Hematopoietic multipotent progenitor cell (in vitro differentiated cells): ENCODE data around the gene GPR34. TPM values are rescaled to one million over a fixed set of nuclear protein-coding genes. Genes with fewer than 3 reads are reported as not detected.
"Not testable (repeated sequence)": the region's sequence is repeated elsewhere in the genome, so short reads cannot be mapped to it uniquely, and the experiment has no call there.

ENCODE experiments used
- DNase-seq, 3 donors: peaks; one replicate each; pipeline ENCODE4 v3.0.0-alpha.2; 2011 to 2015; ENCODE audit warnings: low read depth in 2 of 3, low spot score in 2 of 3
- total RNA-seq: library from RNA; depleted of rRNA; stranded (reverse); fragments of >200 nt; gene quantifications from one replicate; pipeline ENCODE4 v1.2.3, GENCODE V29; 2012

Gene GPR34
- total RNA-seq, 1 donor: under 0.01 TPM

DNA sequence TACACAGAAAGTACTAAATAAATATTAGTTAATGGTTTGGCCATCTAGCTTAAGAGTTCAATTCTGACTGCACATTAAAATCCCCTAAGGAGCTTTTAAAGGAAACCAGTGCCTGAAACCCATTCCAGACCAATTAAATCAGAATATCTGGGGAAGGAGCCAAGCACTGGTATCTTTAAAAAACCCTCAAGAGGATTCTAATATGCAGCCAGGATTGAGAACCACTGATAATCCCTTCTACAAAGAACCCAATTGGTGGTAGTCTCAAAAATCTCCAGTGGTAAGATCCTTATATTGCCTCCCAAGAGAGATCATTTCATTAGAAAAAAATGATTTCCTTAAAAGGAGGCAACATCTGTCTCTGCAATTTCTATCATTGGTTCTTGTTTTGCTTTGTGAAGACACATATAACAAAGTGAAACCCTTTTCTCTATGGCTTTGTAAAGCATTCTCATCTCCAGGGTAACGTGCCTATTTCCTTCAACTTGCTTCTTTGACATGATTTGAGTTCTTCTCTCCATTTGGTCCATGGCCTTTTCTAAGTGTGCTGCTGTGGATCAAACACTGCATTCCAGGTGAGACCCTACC lies 3.5 kb downstream of the GPR34 start:
- peak in 1 of 3 donors; percentile 28 for DNase-seq

DNA sequence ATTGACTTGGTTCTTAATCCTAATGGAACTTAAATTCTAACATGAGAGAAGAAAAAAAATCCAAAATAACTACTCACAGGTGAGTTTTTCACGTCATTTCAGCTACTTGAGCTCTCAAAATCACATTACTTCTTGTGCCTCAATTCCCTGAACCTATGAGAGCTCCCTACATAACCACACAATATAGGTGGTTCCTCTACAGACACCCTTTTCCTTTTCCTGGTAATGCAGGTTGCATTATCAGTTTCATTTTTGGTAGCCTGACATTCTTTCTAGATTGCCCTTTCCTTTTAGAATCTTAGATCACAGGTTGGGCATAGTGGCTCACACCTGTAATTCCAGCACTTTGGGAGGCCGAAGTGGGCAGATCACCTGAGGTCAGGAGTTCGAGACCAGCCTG lies 4.3 kb downstream of the GPR34 start:
- no peak for DNase-seq

DNA sequence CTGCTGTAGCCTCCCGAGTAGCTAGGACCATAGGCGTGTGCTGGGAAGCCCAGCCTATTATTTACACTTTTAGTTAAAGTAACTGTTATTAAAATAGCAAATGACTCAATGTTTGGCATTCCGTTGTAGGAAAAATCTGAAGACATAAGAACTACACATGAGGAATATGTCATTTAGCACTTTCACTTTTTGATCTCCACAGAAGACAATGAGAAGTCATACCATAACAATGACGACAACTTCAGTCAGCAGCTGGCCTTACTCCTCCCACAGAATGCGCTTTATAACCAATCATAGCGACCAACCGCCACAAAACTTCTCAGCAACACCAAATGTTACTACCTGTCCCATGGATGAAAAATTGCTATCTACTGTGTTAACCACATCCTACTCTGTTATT lies 6.7 kb downstream of the GPR34 start:
- no peak for DNase-seq

DNA sequence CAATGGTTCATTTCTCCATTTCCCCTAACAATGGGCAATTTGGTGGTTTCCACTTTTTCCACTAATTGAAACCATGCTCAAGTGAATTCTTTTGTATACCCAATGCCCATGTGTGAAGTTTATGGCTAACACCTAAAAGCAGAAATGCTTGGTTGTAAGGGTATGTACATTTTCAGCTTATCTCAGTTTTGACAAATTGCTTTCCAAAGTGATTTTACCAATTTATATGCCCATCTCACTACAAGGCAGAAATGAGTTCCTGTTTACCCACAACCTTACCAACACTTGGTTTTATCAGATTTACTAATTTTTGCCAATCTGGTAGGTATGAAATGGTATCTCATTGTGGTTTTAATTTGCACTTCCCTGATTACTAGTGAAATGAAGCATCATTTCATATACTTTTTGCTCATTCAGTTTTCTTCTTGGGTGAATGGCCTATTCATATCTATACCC lies 14.8 kb downstream of the GPR34 start:
- DNase-seq: no peak

DNA sequence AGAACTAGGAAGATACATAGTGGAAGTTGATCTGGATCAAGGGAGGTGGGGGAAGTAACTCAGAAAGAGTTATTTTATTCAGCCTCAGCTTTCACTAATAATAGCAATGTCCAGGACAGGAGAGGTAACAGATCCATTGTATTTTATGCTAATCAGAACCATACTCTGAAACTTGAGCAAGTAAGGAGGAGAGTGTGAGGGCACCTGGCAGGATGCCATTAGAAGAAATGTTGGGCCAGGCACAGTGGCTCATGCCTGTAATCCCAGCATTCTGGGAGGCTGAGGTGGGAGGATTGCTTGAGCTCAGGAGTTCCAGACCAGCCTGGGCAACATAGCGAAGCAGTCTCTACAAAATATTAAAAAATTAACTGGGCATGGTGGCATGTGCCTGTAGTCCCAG lies 16.3 kb downstream of the GPR34 start:
- DNase-seq: no peak

DNA sequence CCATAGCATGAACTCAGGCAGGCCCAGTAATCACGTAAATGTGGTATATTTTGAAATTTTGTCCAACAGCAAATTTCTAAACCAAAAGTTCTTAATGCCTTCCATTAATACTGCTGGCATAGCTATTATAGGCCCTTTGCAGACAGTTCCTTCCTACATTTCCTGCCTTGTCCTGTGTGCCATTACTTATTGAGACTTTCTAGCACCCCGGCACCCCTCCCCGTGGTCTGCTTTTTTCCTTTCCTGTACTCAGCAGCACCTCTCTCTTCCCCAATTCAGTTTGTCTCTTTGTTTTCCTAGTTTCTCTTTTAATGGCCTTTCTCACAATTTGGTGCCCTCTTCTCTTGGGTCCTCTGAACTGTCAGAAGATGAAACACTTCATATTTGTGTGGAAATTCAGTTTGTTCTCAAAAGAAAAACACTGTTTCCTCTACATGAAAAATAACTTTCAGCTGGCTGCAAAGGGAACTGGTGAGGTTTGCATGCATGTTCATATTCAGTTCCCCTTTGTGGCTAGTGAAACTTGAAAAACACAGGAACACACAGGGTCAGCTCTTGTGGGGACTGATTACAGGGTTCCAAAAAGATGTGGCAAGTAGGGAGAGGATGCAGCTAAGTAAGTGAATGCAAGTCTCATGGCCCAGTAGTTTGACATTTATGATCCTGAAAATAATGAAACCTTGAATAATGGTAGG lies 17.1 kb downstream of the GPR34 start:
- peak in 1 of 3 donors; percentile 66 for DNase-seq

DNA sequence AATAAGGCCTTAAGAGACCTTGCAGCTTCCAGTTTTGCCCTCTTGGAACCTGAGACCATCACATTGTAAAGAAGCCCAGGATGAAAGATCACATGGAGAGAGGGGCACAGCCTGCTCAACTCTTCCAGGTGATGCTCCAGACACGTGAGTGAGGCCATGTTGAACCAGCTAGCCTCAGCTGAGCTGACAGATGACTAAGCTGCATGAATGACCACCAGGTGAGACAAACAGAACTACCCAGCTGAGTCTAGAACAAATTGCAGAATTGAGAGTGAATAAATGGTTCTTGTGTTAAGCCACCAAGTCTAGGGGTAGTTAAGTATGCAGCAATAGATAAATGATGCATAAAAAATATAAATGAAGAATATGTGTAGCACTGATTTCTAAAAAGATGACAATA lies 18.4 kb downstream of the GPR34 start:
- no peak for DNase-seq

DNA sequence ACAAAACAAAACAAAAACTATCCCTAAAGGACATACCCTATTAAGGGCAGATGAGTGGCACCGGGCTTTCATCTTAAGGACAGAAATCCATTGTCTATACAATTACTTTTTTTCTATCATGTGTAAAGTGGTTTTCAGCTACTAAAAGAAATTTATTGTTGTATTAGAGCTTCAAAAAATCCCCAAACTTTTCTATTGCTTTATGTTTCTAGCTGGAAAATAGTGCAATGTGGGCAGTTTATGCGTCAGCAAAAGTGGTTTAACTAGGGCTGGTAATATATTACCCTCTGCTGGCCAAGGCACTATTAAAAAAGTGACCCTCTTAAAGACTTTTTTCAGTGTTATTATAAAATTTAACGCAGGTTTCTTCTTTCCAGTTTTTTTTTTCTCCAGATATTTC lies 19.7 kb downstream of the GPR34 start:
- no peak for DNase-seq

DNA sequence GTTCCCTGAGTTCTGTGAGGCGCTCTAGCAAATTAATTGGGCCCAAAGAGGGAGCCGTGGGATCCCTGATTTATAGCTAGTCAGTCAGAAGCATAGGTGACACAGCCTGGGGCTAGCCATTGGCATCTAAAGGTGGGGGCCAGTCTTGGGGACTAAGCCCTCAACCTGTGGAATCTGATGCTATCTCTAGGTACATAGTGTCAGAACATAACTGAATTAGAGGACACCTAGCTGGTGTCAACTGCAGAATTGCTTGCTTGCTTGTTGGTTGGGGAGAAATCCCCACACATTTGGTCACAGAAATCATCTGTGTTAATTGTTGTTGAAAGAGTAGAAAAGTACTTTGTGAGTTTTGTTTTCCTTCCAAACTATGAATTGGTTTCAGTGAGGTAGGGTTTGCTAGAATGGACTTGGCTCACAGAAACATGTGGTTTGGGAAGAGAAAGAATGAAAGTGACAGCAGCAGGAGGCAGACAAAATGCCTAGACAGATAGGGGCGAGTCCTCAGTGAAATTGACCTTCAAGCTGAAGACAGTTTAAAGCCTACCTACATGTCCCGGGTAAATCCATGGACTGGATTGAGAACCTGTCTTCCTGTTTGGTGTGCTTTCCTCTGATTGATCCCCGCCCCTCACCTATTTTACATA lies 22.4 kb downstream of the GPR34 start:
- no peak for DNase-seq

DNA sequence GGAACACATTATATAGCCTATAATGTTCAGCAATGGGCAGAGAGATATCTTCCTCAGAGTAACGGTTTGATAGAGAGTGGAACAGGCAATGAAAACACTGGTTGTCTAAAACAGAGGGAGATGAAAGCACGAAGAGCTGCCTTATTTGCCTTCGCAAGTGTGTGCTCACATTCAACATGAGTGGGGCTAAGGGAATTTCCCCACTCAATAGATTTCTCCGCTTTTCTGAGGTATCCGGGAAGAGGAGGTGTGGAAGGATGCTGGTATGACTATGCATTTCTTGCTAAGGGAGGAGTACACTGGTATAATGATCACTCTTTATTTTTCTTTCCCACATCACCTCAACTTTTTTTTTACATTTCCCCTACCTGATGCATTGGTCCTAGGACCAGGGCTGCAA lies 27.4 kb downstream of the GPR34 start:
- no peak for DNase-seq

DNA sequence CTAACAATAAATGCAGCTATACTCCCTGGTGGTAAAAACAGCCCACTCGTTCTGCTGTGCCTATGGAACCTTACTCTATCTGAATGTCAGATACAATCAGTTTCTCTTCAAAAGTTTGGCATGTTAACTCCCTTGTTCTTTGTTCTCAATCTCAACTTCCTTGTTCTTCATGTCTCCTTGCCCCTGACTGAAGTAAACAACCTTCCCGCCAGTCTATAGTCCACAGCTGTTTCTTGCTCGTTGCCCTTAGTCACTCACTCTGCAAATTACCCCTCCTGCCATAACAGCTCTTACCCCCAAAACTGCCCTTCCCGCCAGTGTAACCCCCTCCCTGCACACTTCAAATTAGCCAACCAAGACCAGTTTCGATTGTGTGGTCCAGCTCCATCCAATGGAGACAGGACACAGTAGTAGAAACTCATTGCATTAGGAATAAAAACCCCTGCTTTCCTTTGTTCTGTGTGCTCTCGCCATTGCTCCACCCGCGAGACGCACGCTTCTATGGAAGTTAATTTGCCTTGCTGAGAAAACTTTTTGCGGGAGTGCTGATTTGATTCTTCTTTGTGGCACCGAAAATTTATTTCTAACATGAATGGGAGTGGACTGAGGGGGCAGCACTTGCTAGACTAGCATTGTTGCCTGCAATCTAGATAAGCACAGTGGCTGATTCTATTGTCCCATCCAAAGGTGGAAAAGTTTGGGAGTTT lies 28.1 kb downstream of the GPR34 start:
- DNase-seq: no peak

DNA sequence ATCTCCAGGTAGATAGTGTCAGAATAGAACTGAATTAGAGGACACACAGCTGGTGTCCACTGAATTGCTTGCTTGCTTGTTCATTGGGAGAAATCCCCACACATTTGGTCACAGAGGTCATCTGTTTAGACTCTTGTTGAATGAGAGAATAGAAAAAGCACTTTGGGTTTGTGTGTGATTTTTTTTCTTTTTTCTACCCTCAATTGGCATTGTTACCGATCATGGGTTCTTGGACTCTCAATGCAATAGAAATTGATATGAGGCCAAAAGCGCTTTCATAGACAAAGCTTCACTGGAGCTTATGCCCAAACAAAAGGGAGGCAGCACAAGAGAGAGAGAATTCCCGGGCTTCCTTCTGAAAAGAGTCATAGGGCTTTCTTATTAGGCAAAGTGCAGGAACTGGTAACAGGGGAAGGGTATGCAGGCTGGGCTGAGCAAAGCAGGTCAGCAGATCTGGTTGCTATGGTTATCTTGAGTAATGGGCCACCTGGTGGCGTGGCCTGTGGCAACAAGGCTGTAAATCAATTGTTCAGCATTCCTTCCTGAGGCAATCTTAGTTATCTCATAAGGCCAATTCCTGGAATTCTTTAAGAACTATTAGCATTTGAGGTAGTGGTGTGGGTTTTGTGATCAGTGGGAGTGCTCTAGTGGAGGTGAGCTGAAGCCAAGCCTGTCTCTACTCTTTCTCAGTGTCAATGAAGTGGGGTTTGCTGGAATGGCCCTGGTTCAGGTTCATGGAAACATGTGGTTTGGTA lies 29.9 kb downstream of the GPR34 start:
- DNase-seq: no peak

DNA sequence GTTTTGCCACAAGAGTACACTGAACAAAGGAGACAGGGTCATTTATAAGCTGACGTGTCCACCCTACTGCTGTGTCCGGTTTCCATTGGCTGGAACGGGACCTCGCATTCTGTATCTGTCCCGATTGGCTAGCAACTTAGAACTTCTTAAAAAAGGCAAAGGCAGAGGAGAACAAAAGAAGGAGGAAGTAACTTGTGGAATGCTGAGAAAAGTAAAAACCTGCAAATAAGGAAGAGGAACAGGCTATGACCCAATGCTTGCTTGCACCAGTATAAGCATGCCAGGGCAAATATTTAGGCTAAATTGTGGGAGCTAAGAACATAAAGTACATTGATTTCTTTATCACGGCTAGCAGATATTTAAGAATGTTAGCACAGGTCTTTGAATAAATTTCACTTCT lies 30.8 kb downstream of the GPR34 start:
- DNase-seq: not testable (repeated sequence)

DNA sequence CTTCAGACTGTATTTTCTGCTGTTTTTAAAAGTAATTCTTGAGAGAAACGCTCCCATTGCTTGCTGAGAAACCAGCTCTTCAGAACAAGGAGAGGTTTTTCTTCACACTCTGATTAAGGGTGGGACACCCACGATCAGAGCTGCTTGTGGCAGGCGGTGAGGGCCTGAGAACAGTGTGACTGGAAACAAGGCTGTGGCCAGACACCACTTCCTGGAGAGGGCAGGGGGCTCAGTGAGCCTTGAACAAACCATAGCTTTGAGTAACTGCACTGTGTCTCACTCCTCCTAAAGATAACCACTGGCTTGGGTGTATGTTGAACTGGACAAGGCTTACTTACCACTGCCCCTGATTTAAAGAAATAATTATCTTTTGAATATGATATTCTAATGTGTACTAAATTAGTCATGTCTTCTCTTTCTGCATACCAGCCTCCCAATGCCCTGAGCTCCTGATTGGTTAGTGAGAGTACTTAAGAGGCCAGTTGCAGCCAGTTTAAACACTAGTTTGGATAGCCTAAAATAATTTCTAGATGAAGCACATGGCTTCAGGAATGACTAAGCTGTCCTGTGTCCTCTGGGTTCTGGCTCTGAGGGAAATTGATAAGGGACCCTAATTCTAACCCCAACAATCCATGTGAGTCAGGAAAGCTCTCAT lies 31.5 kb downstream of the GPR34 start:
- no peak for DNase-seq

DNA sequence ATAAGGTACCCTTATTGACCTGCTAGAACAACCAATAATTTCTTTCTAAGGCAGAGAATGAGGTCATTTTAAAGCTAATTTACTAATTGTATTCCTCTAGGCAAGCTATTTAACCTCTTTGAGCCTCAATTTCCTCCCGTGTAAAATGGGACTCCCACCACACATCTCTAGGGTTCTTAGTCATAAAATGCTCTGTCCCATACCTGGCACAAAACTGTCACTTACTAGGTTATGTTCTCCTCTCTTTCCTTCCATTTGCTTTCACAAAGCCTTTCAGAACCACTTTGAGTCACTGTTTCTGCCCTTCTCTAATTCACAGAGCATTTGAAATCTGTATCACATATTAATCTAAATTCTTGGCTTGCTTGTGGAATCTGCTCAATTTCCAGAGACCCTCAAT lies 32.8 kb downstream of the GPR34 start:
- no peak for DNase-seq

DNA sequence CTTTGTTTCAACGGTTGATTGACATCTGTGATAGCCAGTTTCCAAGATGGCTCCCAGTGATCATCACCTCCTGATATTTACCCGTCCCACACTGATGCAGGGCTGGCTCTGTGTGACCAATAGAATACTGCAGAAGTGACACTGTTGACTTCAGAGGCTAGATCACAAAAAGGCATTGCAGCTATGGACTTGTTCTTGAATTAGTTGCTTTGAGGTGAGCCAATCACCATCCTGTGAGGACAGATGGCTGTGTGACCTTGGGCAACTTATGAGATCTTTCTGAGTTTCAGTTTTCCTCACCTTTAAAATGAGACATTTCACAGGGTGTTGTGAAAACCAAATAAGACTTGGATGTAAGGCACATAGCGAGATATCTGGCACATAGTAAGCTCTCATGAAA lies 33.4 kb downstream of the GPR34 start:
- DNase-seq: no peak

DNA sequence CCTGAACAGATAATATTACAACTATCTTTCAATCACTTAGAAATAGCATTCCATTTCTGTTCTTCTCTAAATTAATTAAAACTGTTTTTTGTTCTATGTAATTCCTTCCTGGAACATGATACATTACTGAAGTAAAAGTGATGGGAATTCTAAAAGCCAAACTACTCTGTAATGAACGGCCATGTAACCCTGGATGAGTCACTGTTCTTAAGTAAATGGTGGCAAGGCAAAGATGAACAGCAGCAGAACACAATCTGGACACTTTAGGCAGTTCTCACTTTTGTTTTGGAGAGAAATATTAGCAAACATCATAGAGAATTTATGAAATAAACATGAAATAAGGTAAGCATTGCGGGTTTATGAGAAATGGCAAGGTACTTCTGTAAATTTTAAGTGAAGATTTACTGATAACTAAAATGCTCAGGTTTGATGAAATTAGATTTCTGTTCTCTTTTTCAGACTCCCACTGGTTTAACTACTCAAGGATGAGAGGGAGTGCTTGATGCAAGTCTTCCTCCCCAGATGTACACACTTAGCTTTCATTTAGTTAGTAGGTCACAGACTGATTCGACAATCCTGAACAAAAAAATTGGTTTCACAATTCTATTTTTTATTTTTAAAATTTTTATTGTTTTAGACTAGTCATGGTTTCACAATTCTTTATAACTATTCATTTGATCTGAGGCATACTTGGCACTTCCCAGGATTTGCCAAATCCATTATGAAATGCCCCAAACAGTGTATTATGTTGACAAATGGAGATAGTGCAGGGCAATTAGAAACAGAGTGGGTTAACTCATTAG lies 34.2 kb downstream of the GPR34 start:
- no peak for DNase-seq

DNA sequence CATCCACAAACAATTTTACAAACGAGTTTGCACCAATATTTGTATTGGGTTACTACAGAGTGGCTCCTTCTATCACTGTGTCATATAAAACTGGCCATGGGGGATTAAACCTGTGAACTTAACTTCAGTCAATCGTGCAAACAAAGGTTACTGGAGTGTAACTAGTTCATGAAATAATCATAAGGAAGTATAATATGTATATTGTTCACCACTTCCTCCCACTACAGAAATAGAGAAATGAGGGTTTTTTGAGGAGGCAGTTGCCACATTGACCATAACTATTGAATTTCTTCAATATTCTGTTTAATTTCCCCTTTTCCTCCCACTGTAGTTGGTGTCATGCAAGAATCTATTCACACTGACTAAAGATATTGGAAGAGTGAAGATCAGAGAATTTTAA lies 35.1 kb downstream of the GPR34 start, which contains the start of gene GPR82:
Gene GPR82, plus strand, starts transcription at position 356 of the 400 bp plus-strand sequence. CDS start 2,846 bp downstream, outside the sequence.
- DNase-seq: peak in 1 of 3 donors; percentile 10

DNA sequence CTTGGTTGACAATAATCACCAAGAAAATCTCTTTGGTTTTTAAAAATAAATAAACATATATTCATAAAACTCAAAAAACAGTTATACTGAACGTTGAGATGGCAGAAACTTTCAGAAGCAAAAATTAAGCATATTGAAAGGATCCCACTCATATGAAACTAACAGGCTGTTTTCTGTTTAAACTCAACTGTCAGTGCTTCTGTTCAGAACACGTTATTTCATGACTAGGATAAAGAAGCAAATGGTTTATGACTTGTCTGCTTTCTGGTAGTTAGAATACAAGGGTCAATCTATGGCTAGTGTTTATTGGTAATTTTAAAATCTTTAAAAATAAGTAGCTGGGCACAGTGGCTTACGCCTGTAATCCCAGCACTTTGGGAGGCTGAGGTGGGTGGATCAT lies 39.4 kb downstream of the GPR34 start:
- DNase-seq: no peak
